Erythroblast (primary cell): ENCODE data around the gene AKTIP.

Experiments
- GATA1 ChIP-seq: IDR thresholded peaks from 2 replicates; pipeline ENCODE4 v1.6.1; 2011; ENCODE audit warnings: low read depth, mild to moderate bottlenecking, control low read depth, low read length, moderate library complexity
- POLR2A ChIP-seq: IDR thresholded peaks from 2 replicates; pipeline ENCODE4 v1.6.1; 2011; ENCODE audit warnings: mild to moderate bottlenecking, low read length

DNA sequence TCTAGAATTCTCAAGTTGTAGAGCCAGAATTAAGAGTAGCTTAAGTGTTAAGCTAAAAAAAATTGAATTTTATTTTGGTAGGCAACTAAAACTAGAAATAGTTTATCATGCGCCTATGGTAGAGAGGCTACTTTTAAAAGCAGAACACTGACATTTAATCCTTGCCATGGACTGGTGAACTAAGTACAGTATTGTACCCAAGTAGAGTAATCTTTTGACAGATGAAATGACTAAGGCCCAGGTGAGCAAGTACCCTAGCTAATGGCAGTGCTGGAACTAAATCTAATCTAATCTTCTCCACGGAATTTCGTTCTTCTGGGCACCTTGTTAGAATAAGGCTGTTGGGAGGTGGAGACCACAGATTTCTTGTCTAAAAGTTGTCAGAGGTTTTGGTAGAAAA, 56.9 kb downstream of the AKTIP start:
- TF ChIP-seq POLR2A (no peak), GATA1 (no peak)
